SK-N-SH treated with all-trans-retinoic acid at 6 μM for 48 hours (cell line): ENCODE measurements around the gene SULT2B1.
A peak's percentile ranks its signal among the peaks of the same experiment; 100 is the strongest.

Source experiments
- ATAC-seq: fragments of 200-7000 bp; cut with Tn5 transposase; 3 replicates; pipeline ENCODE4 v1.9.1; 2020; ENCODE audit warnings: mild to moderate bottlenecking, moderate library complexity
- ARNTL ChIP-seq: fragments of 450-650 bp; formaldehyde crosslinking; IDR thresholded peaks from 2 replicates; pipeline ENCODE4 v1.5.0; 2020; ENCODE audit warnings: low read depth, mild to moderate bottlenecking, moderate library complexity, borderline replicate concordance
- BACH2 ChIP-seq: fragments of 250-450 bp; sonication (Bioruptor Pico); IDR thresholded peaks from 2 replicates; pipeline ENCODE4 v1.9.0; 2021; ENCODE audit warnings: mild to moderate bottlenecking, borderline replicate concordance
- CREB5 ChIP-seq: fragments of 250-450 bp; sonication (Bioruptor Pico); IDR thresholded peaks from 2 replicates; pipeline ENCODE4 v1.5.1; 2020; ENCODE audit warnings: low read depth, mild to moderate bottlenecking, moderate library complexity
- CSDC2 ChIP-seq: fragments of 250-450 bp; sonication (Bioruptor Pico); IDR thresholded peaks from 2 replicates; pipeline ENCODE4 v1.5.0; 2020; ENCODE audit warnings: mild to moderate bottlenecking, moderate library complexity
- CSRNP3 ChIP-seq: fragments of 250-450 bp; sonication (Bioruptor Pico); IDR thresholded peaks from 2 replicates; pipeline ENCODE4 v1.5.1; 2021; ENCODE audit warnings: mild to moderate bottlenecking, moderate library complexity
- ESRRG ChIP-seq: fragments of 250-450 bp; sonication (Bioruptor Pico); IDR thresholded peaks from 2 replicates; pipeline ENCODE4 v1.6.1; 2021; ENCODE audit warnings: mild to moderate bottlenecking
- OSR1 ChIP-seq: fragments of 250-450 bp; sonication (Bioruptor Pico); IDR thresholded peaks from 2 replicates; pipeline ENCODE4 v1.8.0; 2022; ENCODE audit warnings: moderate library complexity, mild to moderate bottlenecking, inconsistent platforms
- PATZ1 ChIP-seq: fragments of 250-450 bp; sonication (Bioruptor Pico); IDR thresholded peaks from 2 replicates; pipeline ENCODE4 v1.8.0; 2020; ENCODE audit warnings: mild to moderate bottlenecking, moderate library complexity, borderline replicate concordance
- POU6F1 ChIP-seq: fragments of 250-450 bp; sonication (Bioruptor Pico); IDR thresholded peaks from 2 replicates; pipeline ENCODE4 v1.8.0; 2021; ENCODE audit warnings: low read depth, mild to moderate bottlenecking, moderate library complexity, borderline replicate concordance
- PPARA ChIP-seq: fragments of 250-450 bp; sonication (Bioruptor Pico); IDR thresholded peaks from 2 replicates; pipeline ENCODE4 v1.5.0; 2020; ENCODE audit warnings: mild to moderate bottlenecking, borderline replicate concordance
- RARB ChIP-seq: fragments of 250-450 bp; sonication (Bioruptor Pico); IDR thresholded peaks from 2 replicates; pipeline ENCODE4 v1.8.0; 2021; ENCODE audit warnings: mild to moderate bottlenecking, moderate library complexity
- SNAI2 ChIP-seq: fragments of 250-450 bp; sonication (Bioruptor Pico); IDR thresholded peaks from 2 replicates; pipeline ENCODE4 v1.5.0; 2020; ENCODE audit warnings: mild to moderate bottlenecking, moderate library complexity
- TCF4 ChIP-seq: fragments of 250-450 bp; sonication (Bioruptor Pico); IDR thresholded peaks from 2 replicates; pipeline ENCODE4 v1.8.0; 2021; ENCODE audit warnings: mild to moderate bottlenecking, moderate library complexity, borderline replicate concordance
- TOX ChIP-seq: fragments of 250-450 bp; sonication (Bioruptor Pico); IDR thresholded peaks from 2 replicates; pipeline ENCODE4 v1.8.0; 2021; ENCODE audit warnings: mild to moderate bottlenecking, moderate library complexity, borderline replicate concordance
- TSHZ2 ChIP-seq: fragments of 250-450 bp; sonication (Bioruptor Pico); IDR thresholded peaks from 2 replicates; pipeline ENCODE4 v1.5.0; 2020; ENCODE audit warnings: mild to moderate bottlenecking, moderate library complexity
- ZC3H10 ChIP-seq: fragments of 250-450 bp; sonication (Bioruptor Pico); IDR thresholded peaks from 2 replicates; pipeline ENCODE4 v1.5.1; 2021; ENCODE audit warnings: mild to moderate bottlenecking, moderate library complexity
- ZFP3 ChIP-seq: fragments of 250-450 bp; sonication (Bioruptor Pico); IDR thresholded peaks from 2 replicates; pipeline ENCODE4 v1.5.0; 2020; ENCODE audit warnings: mild to moderate bottlenecking, moderate library complexity
- ZFP30 ChIP-seq: fragments of 450-650 bp; formaldehyde crosslinking; IDR thresholded peaks from 2 replicates; pipeline ENCODE4 v1.5.0; 2022; ENCODE audit warnings: mild to moderate bottlenecking, moderate library complexity
- ZNF565 ChIP-seq: fragments of 450-650 bp; formaldehyde crosslinking; conservative IDR thresholded peaks from 2 replicates; pipeline ENCODE4 v1.5.0; 2020; ENCODE audit warnings: low read depth, mild to moderate bottlenecking, moderate library complexity
- ZNF70 ChIP-seq: fragments of 450-650 bp; formaldehyde crosslinking; IDR thresholded peaks from 2 replicates; pipeline ENCODE4 v1.5.0; 2020; ENCODE audit warnings: mild to moderate bottlenecking, moderate library complexity
- ZNF8 ChIP-seq: fragments of 450-650 bp; formaldehyde crosslinking; IDR thresholded peaks from 2 replicates; pipeline ENCODE4 v1.5.0; 2020; ENCODE audit warnings: mild to moderate bottlenecking, moderate library complexity

Gene SULT2B1

GRCh38 chr19:48644355-48644754 lies 92.4 kb downstream of the SULT2B1 start:
- TF ChIP-seq CREB5 (CRISPR knock-in tag), result no peak
- TF ChIP-seq ZFP3 (CRISPR knock-in tag), result no peak
- TF ChIP-seq POU6F1 (CRISPR knock-in tag), result no peak
- no peak for TF ChIP-seq ZNF70
- no peak for TF ChIP-seq ZNF8 (CRISPR knock-in tag)
- TF ChIP-seq ARNTL (CRISPR knock-in tag), result no peak
- TF ChIP-seq CSRNP3 (CRISPR knock-in tag), result no peak
- no peak for ATAC-seq

- TF ChIP-seq ZFP3 (CRISPR knock-in tag), result peak; percentile 76
- TF ChIP-seq SNAI2, result no peak
- TF ChIP-seq TSHZ2 (CRISPR knock-in tag), result peak; percentile 73; the same call in 1 of the 2 replicates
- TF ChIP-seq, all 23 proteins: peak for 2
- ATAC-seq, result peak; percentile 78
These were observed 93.1 kb downstream of the SULT2B1 start for GRCh38 chr19:48644839-48645619.

- no peak for TF ChIP-seq PPARA (CRISPR knock-in tag)
- no peak for TF ChIP-seq ZFP3 (CRISPR knock-in tag)
- TF ChIP-seq RARB (CRISPR knock-in tag), result no peak
- TF ChIP-seq TCF4, result no peak
- no peak for TF ChIP-seq ARNTL (CRISPR knock-in tag)
- TF ChIP-seq OSR1, result no peak
- TF ChIP-seq CSDC2, result no peak
- TF ChIP-seq CREB5 (CRISPR knock-in tag), result no peak
- no peak for TF ChIP-seq BACH2 (CRISPR knock-in tag)
- TF ChIP-seq TOX (CRISPR knock-in tag), result no peak
- no peak for TF ChIP-seq POU6F1 (CRISPR knock-in tag)
- no peak for TF ChIP-seq ZC3H10 (CRISPR knock-in tag)
- TF ChIP-seq ESRRG (CRISPR knock-in tag), result no peak
- no peak for TF ChIP-seq TSHZ2 (CRISPR knock-in tag)
- TF ChIP-seq ZNF565 (CRISPR knock-in tag), result no peak
- no peak for TF ChIP-seq PATZ1 (CRISPR knock-in tag)
- no peak for TF ChIP-seq ZFP30 (CRISPR knock-in tag)
- TF ChIP-seq, all 23 proteins: peak for 0
- peak; percentile 56 for ATAC-seq
These were observed 93.6 kb downstream of the SULT2B1 start for GRCh38 chr19:48645620-48646000.
